ENCODE results near the gene GREB1L.

DNA sequence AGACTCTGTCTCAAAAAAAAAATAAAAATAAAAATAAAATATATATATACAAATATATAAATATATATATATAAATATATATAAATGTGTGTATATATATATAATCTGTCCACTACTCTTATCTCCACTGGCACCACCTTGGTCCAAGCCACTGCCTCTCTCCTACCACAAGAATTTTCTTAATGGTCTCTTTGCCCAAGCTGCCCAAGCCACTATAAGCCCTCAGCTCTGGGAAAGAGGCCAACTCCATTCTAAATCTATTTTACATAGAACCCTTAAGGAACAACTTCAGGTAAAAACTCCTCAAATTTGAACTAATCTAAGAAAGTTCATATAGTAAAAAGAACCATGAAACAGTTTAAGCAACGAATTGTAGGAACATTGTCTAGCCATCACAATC, 45.6 kb upstream of the GREB1L start:
- TF ChIP-seq EZH2 (IDR thresholded peaks at IDR 0.05; ENCODE audit: borderline replicate concordance, low read length) (no peak), CTCF (IDR thresholded peaks at IDR 0.05; ENCODE audit: low read length) (no peak)
